Thyroid gland (tissue), 4 donors: ENCODE measurements around the gene TRIM7. TPM values are rescaled to one million over a fixed set of nuclear protein-coding genes. Genes with fewer than 3 reads are reported as not detected.

Source experiments
- DNase-seq, 2 donors: peaks; one replicate each; pipeline ENCODE4 v3.0.0-alpha.2; 2019
- H3K27ac ChIP-seq, 3 donors: fragments of 200-600 bp; sonication (generic); 1 replicate in 2 of 3; 2 replicates in 1 of 3; pipeline ENCODE4 v1.5.1; 2016 to 2019; ENCODE audit warnings: mild to moderate bottlenecking in 1 of 3, moderate library complexity in 1 of 3
- H3K27me3 ChIP-seq: fragments of 200-600 bp; sonication (generic); one replicate; pipeline ENCODE4 v1.5.1; 2019
- H3K36me3 ChIP-seq, 2 donors: fragments of 200-600 bp; sonication (generic); one replicate each; pipeline ENCODE4 v1.5.1; 2016 to 2019
- H3K4me1 ChIP-seq, 2 donors: fragments of 200-600 bp; sonication (generic); one replicate each; pipeline ENCODE4 v1.5.1; 2017 to 2019
- H3K4me3 ChIP-seq, 3 donors: fragments of 200-600 bp; sonication (generic); replicated peaks in 1 of 3; 1 replicate in 2 of 3; 2 replicates in 1 of 3; pipeline ENCODE4 v1.5.1; 2016; ENCODE audit warnings: mild to moderate bottlenecking in 1 of 3
- H3K9me3 ChIP-seq: fragments of 200-600 bp; sonication (generic); one replicate; pipeline ENCODE4 v1.5.1; 2017
- CTCF ChIP-seq, 6 experiments: fragments of 200-600 bp in 3 of 6; fragments of 450-650 bp in 3 of 6; sonication (generic) in 3 of 6; IDR thresholded peaks; one replicate each; pipeline ENCODE4 v1.5.1; 2016 to 2019; ENCODE audit warnings: antibody characterized with exemption in 6 of 6, mild to moderate bottlenecking in 2 of 6, inconsistent platforms in 1 of 6, moderate library complexity in 1 of 6
- POLR2A ChIP-seq, 2 donors: fragments of 450-650 bp; IDR thresholded peaks; one replicate each; pipeline ENCODE4 v1.6.1; 2017; ENCODE audit warnings: antibody characterized with exemption in 2 of 2, mild to moderate bottlenecking in 2 of 2, moderate library complexity in 1 of 2
- WGBS, 2 donors: methylation state at CpG; one replicate each; pipeline ENCODE4 v1.1.5; 2017; 5-methylcytosine and 5-hydroxymethylcytosine counted together
- intact Hi-C: fragments of 100-400 bp; cut with DNase I; formaldehyde crosslinking; loops from one replicate; pipeline ENCODE4 v1.15.1; 2023
- total RNA-seq, 4 donors: library from RNA; depleted of rRNA; stranded (reverse); fragments of >200 nt; gene quantifications; one replicate each; pipeline ENCODE4 v1.2.3, GENCODE V29; 2016

The TRIM7 gene
- total RNA-seq, 4 donors from 2014 or later: 12.3 to 14.2 (median 13.0) TPM

- Histone ChIP-seq H3K27ac (no peak overlapping the region), H3K36me3 (no peaks in the 10 kb centered on the region), H3K27me3 (no peaks in the 10 kb centered on the region), H3K4me3 (no peak overlapping the region), H3K4me1 (no peaks in the 10 kb centered on the region), H3K9me3 (no peaks in the 10 kb centered on the region)
- WGBS, 2 donors: 79 to 89% methylated on average over 11 to 12 of the region's 12 CpGs
- intact Hi-C loops: no loop called here
- no peak for DNase-seq
- TF ChIP-seq POLR2A (IDR thresholded peaks at IDR 0.05) (no peak), CTCF (IDR thresholded peaks at IDR 0.05) (no peak)
These were observed 6.8 kb downstream of the TRIM7 start for GRCh38 chr5:181198106-181198685.

- DNase-seq: no peak
- peaks cover 1 to 4% of the 10 kb centered on the region in 2 donors for H3K4me1 ChIP-seq
- H3K4me3 ChIP-seq: no peak overlapping the region
- no peaks in the 10 kb centered on the region for H3K9me3 ChIP-seq
- intact Hi-C loops: no loop called here
- no peaks in the 10 kb centered on the region for H3K27me3 ChIP-seq
- WGBS, 2 donors: 73 to 75% methylated on average over 8 of the region's 8 CpGs
- H3K36me3 ChIP-seq: no peaks in the 10 kb centered on the region
- no peak for TF ChIP-seq POLR2A (IDR thresholded peaks at IDR 0.05)
- no peak overlapping the region for H3K27ac ChIP-seq
These were observed 7.6 kb downstream of the TRIM7 start for GRCh38 chr5:181197326-181197951.

- intact Hi-C loops: no loop called here
- no peaks in the 10 kb centered on the region for H3K9me3 ChIP-seq
- H3K27me3 ChIP-seq: no peaks in the 10 kb centered on the region
- no peak for TF ChIP-seq CTCF (IDR thresholded peaks at IDR 0.05)
- no peak for TF ChIP-seq POLR2A (IDR thresholded peaks at IDR 0.05)
- no peak for DNase-seq
- no peak overlapping the region for H3K27ac ChIP-seq
- peaks cover 4 to 8% of the 10 kb centered on the region in 2 donors for H3K4me1 ChIP-seq
- H3K36me3 ChIP-seq: no peaks in the 10 kb centered on the region
- WGBS, 2 donors: 78 to 81% methylated on average over 17 to 27 of the region's 45 CpGs
- H3K4me3 ChIP-seq: no peak overlapping the region
These were observed 9.7 kb downstream of the TRIM7 start for GRCh38 chr5:181195249-181195761.

GRCh38 chr5:181194489-181195248 lies 10.3 kb downstream of the TRIM7 start:
- intact Hi-C loops: no loop called here
- 77 to 78% methylated on average over 16 to 17 of the region's 21 CpGs for WGBS, 2 donors
- TF ChIP-seq POLR2A (IDR thresholded peaks at IDR 0.05): no peak
- TF ChIP-seq CTCF (IDR thresholded peaks at IDR 0.05): no peak
- Histone ChIP-seq H3K4me3 (no peak overlapping the region), H3K4me1 (peaks cover 4 to 8% of the 10 kb centered on the region in 2 donors), H3K27me3 (no peaks in the 10 kb centered on the region), H3K36me3 (no peaks in the 10 kb centered on the region), H3K27ac (no peak overlapping the region), H3K9me3 (no peaks in the 10 kb centered on the region)
- DNase-seq: peak; percentile 50 to 68

GRCh38 chr5:181193656-181194055 lies 11.3 kb downstream of the TRIM7 start:
- DNase-seq: no peak
- Histone ChIP-seq H3K4me1 (peaks cover 4 to 8% of the 10 kb centered on the region in 2 donors), H3K4me3 (no peak overlapping the region), H3K27me3 (no peaks in the 10 kb centered on the region), H3K9me3 (no peaks in the 10 kb centered on the region), H3K36me3 (no peaks in the 10 kb centered on the region), H3K27ac (no peak overlapping the region)
- 86 to 100% methylated on average over 2 of the region's 2 CpGs for WGBS, 2 donors
- TF ChIP-seq CTCF (IDR thresholded peaks at IDR 0.05) (no peak), POLR2A (IDR thresholded peaks at IDR 0.05) (no peak)
- intact Hi-C loops: no loop called here
